WTC11 (cell line): Measurements from ENCODE around the gene BANF2. TPM values are rescaled to one million over a fixed set of nuclear protein-coding genes. Genes with fewer than 3 reads are reported as not detected.

Experiments
- ATAC-seq: fragments of 200-7000 bp; cut with Tn5 transposase; 2 replicates; pipeline ENCODE4 v1.10.0; 2021; ENCODE audit warnings: mild to moderate bottlenecking, moderate library complexity
- CTCF ChIA-PET: fragments of 300-600 bp; sonication (Branson Sonifier 250); formaldehyde crosslinking; loops from one replicate; lab custom pipeline; 2021; ENCODE audit warnings: antibody characterized with exemption; lab: Charles Lee
- POLR2A ChIA-PET: fragments of 350-600 bp; sonication (Branson Sonifier 250); formaldehyde crosslinking; loops from one replicate; lab custom pipeline; 2021; ENCODE audit warnings: antibody characterized with exemption; lab: Charles Lee
- DNase-seq: peaks from one replicate; pipeline ENCODE4 v3.0.0; 2021; ENCODE audit warnings: low spot score
- H3K27ac Mint-ChIP-seq: 2 replicates; pipeline ENCODE4 v1.8.0; 2021; ENCODE audit warnings: mixed read lengths
- H3K27me3 Mint-ChIP-seq: 2 replicates; pipeline ENCODE4 v1.8.0; 2021; ENCODE audit warnings: low read depth, mild to moderate bottlenecking, moderate library complexity, mixed read lengths
- H3K36me3 Mint-ChIP-seq: 2 replicates; pipeline ENCODE4 v1.8.0; 2021; ENCODE audit warnings: mixed read lengths
- H3K4me1 Mint-ChIP-seq: 2 replicates; pipeline ENCODE4 v1.8.0; 2022; ENCODE audit warnings: mixed read lengths
- H3K4me3 Mint-ChIP-seq: 2 replicates; pipeline ENCODE4 v1.8.0; 2021; ENCODE audit warnings: mild to moderate bottlenecking, moderate library complexity, mixed read lengths
- H3K9me3 Mint-ChIP-seq: 2 replicates; pipeline ENCODE4 v1.8.0; 2021; ENCODE audit warnings: mixed read lengths
- ARID4B ChIP-seq: sonication (generic); formaldehyde crosslinking; IDR thresholded peaks from 2 replicates; pipeline ENCODE4 v1.8.0; 2023; ENCODE audit warnings: missing genetic modification reagents, mild to moderate bottlenecking, borderline replicate concordance
- ATF3 ChIP-seq: sonication (generic); formaldehyde crosslinking; conservative IDR thresholded peaks from 2 replicates; pipeline ENCODE4 v1.8.1; 2022; ENCODE audit warnings: mild to moderate bottlenecking, missing genetic modification reagents
- CDX4 ChIP-seq: fragments of 250-450 bp; sonication (Bioruptor Pico); IDR thresholded peaks from 2 replicates; pipeline ENCODE4 v1.9.0; 2021; ENCODE audit warnings: moderate library complexity, mild to moderate bottlenecking, inconsistent platforms, borderline replicate concordance
- CTCF ChIP-seq: fragments of 200-600 bp; IDR thresholded peaks from 2 replicates; pipeline ENCODE4 v1.8.0; 2022; ENCODE audit warnings: antibody characterized with exemption
- E2F1 ChIP-seq: sonication (generic); formaldehyde crosslinking; IDR thresholded peaks from 2 replicates; pipeline ENCODE4 v1.8.0; 2022; ENCODE audit warnings: mild to moderate bottlenecking, missing genetic modification reagents
- ETV6 ChIP-seq: sonication (generic); formaldehyde crosslinking; IDR thresholded peaks from 2 replicates; pipeline ENCODE4 v1.8.1; 2022; ENCODE audit warnings: mild to moderate bottlenecking, missing genetic modification reagents
- FOXK1 ChIP-seq: sonication (generic); formaldehyde crosslinking; IDR thresholded peaks from 2 replicates; pipeline ENCODE4 v1.8.0; 2022; ENCODE audit warnings: mild to moderate bottlenecking, moderate library complexity, missing genetic modification reagents
- IRF2 ChIP-seq: sonication (generic); formaldehyde crosslinking; IDR thresholded peaks from 2 replicates; pipeline ENCODE4 v1.8.0; 2022; ENCODE audit warnings: low read depth, missing genetic modification reagents, borderline replicate concordance
- JAZF1 ChIP-seq: fragments of 250-450 bp; sonication (Bioruptor Pico); IDR thresholded peaks from 2 replicates; pipeline ENCODE4 v1.9.0; 2021; ENCODE audit warnings: moderate library complexity, mild to moderate bottlenecking, inconsistent platforms
- MAX ChIP-seq: sonication (generic); formaldehyde crosslinking; IDR thresholded peaks from 2 replicates; pipeline ENCODE4 v1.8.0; 2022; ENCODE audit warnings: mild to moderate bottlenecking, missing genetic modification reagents
- MLX ChIP-seq: sonication (generic); formaldehyde crosslinking; IDR thresholded peaks from 2 replicates; pipeline ENCODE4 v1.8.1; 2023; ENCODE audit warnings: mild to moderate bottlenecking, missing genetic modification reagents, moderate library complexity
- NFYB ChIP-seq: sonication (generic); formaldehyde crosslinking; conservative IDR thresholded peaks from 2 replicates; pipeline ENCODE4 v1.8.0; 2022; ENCODE audit warnings: low read depth, missing genetic modification reagents
- NR2C2 ChIP-seq: sonication (generic); formaldehyde crosslinking; IDR thresholded peaks from 2 replicates; pipeline ENCODE4 v1.8.0; 2022; ENCODE audit warnings: mild to moderate bottlenecking, missing genetic modification reagents
- NR3C1 ChIP-seq: sonication (generic); formaldehyde crosslinking; conservative IDR thresholded peaks from 2 replicates; pipeline ENCODE4 v1.8.1; 2023; ENCODE audit warnings: low read depth, mild to moderate bottlenecking, missing genetic modification reagents
- OVOL2 ChIP-seq: fragments of 250-450 bp; sonication (Bioruptor Pico); IDR thresholded peaks from 2 replicates; pipeline ENCODE4 v1.9.0; 2021; ENCODE audit warnings: mild to moderate bottlenecking, borderline replicate concordance
- PRRX2 ChIP-seq: fragments of 250-450 bp; sonication (Bioruptor Pico); IDR thresholded peaks from 2 replicates; pipeline ENCODE4 v1.8.0; 2021; ENCODE audit warnings: mild to moderate bottlenecking
- ZBTB21 ChIP-seq: sonication (generic); formaldehyde crosslinking; IDR thresholded peaks from 2 replicates; pipeline ENCODE4 v1.8.1; 2023; ENCODE audit warnings: mild to moderate bottlenecking, missing genetic modification reagents, borderline replicate concordance
- ZNF138 ChIP-seq: sonication (generic); formaldehyde crosslinking; conservative IDR thresholded peaks from 2 replicates; pipeline ENCODE4 v1.8.1; 2022; ENCODE audit warnings: mild to moderate bottlenecking, moderate library complexity, missing genetic modification reagents
- ZNF263 ChIP-seq: sonication (generic); formaldehyde crosslinking; IDR thresholded peaks from 2 replicates; pipeline ENCODE4 v1.8.1; 2022; ENCODE audit warnings: low read depth, mild to moderate bottlenecking, moderate library complexity, missing genetic modification reagents
- ZNF671 ChIP-seq: fragments of 250-450 bp; sonication (Bioruptor Pico); IDR thresholded peaks from 2 replicates; pipeline ENCODE4 v1.8.0; 2021; ENCODE audit warnings: mild to moderate bottlenecking
- total RNA-seq: library from RNA; stranded (reverse); gene quantifications from 3 replicates; pipeline ENCODE4 v1.2.3, GENCODE V29; 2021

BANF2 gene
- total RNA-seq, 1 experiment from 2014 or later = not detected

- ATAC-seq (no peak), DNase-seq (no peak)
- H3K27me3 Mint-ChIP-seq = no peaks in the 10 kb centered on the region
- H3K4me1 Mint-ChIP-seq = peaks cover 54% of the 10 kb centered on the region
- H3K27ac Mint-ChIP-seq = peak overlapping the region; percentile 83; the same call in 1 of the 2 replicates
- ChIA-PET CTCF (interaction anchor here (0.6 to 2.0 kb wide), 2 partner anchors 133 to 264 kb away, joined by 5 to 7 read pairs; no protein-coding TSS in a partner anchor), POLR2A (no interaction called here)
- no peak overlapping the region for H3K4me3 Mint-ChIP-seq
- H3K36me3 Mint-ChIP-seq = peaks cover 19% of the 10 kb centered on the region
- H3K9me3 Mint-ChIP-seq = no peaks in the 10 kb centered on the region
- TF ChIP-seq E2F1 (CRISPR knock-in tag) = no peak
- no peak for TF ChIP-seq MLX (CRISPR knock-in tag)
- TF ChIP-seq ZNF263 = no peak
- no peak for TF ChIP-seq ZNF671 (CRISPR knock-in tag)
- no peak for TF ChIP-seq IRF2 (CRISPR knock-in tag)
- TF ChIP-seq PRRX2 (CRISPR knock-in tag) = no peak
- no peak for TF ChIP-seq ZBTB21 (CRISPR knock-in tag)
- TF ChIP-seq OVOL2 (CRISPR knock-in tag) = no peak
- TF ChIP-seq ETV6 = no peak
- no peak for TF ChIP-seq NFYB (CRISPR knock-in tag)
Measured at GRCh38 chr20:17674722-17675518, 24.8 kb upstream of the BANF2 start.

- CTCF ChIA-PET = interaction anchor here (0.6 to 2.0 kb wide), 2 partner anchors 132 to 263 kb away, joined by 5 to 7 read pairs; no protein-coding TSS in a partner anchor
- H3K4me1 Mint-ChIP-seq = peaks cover 54% of the 10 kb centered on the region
- TF ChIP-seq NR3C1 (CRISPR knock-in tag) (no peak), OVOL2 (CRISPR knock-in tag) (no peak), MAX (CRISPR knock-in tag) (no peak), CDX4 (CRISPR knock-in tag) (no peak), JAZF1 (CRISPR knock-in tag) (no peak), ZNF671 (CRISPR knock-in tag) (no peak), CTCF (no peak), ARID4B (CRISPR knock-in tag) (no peak), ZNF138 (CRISPR knock-in tag) (no peak), ATF3 (CRISPR knock-in tag) (no peak), FOXK1 (CRISPR knock-in tag) (no peak), NR2C2 (CRISPR knock-in tag) (no peak)
Measured at GRCh38 chr20:17675519-17676377, 24.0 kb upstream of the BANF2 start.

More at GRCh38 chr20:17675519-17676377, 24.0 kb upstream of the BANF2 start:
- no peaks in the 10 kb centered on the region for H3K27me3 Mint-ChIP-seq
- peaks cover 19% of the 10 kb centered on the region for H3K36me3 Mint-ChIP-seq
- POLR2A ChIA-PET = no interaction called here
- H3K4me3 Mint-ChIP-seq = no peak overlapping the region
- no peaks in the 10 kb centered on the region for H3K9me3 Mint-ChIP-seq
- peak overlapping the region; percentile 86 for H3K27ac Mint-ChIP-seq
- no peak for ATAC-seq
- DNase-seq = no peak
